IMR-90 (cell line): Measurements from ENCODE around the gene PF4V1.

Experiments
- BHLHE40 ChIP-seq: fragments of 150-350 bp; IDR thresholded peaks from 2 replicates; pipeline ENCODE4 v1.6.1; 2016; ENCODE audit warnings: mild to moderate bottlenecking, low read depth, low read length
- CEBPB ChIP-seq: IDR thresholded peaks from 2 replicates; pipeline ENCODE4 v1.6.1; 2012; ENCODE audit warnings: low read depth, low read length, improper control_type of control experiment
- CHD1 ChIP-seq: IDR thresholded peaks from 2 replicates; pipeline ENCODE4 v1.6.1; 2012; ENCODE audit warnings: low read depth, low read length, improper control_type of control experiment
- CTCF ChIP-seq: conservative IDR thresholded peaks from 2 replicates; pipeline ENCODE4 v1.5.1; 2012; ENCODE audit warnings: mild to moderate bottlenecking, low read depth, low read length, improper control_type of control experiment
- ELK1 ChIP-seq: fragments of 150-350 bp; IDR thresholded peaks from 2 replicates; pipeline ENCODE4 v1.6.1; 2016; ENCODE audit warnings: low read depth, mild to moderate bottlenecking, low read length, moderate library complexity, borderline replicate concordance
- FOS ChIP-seq: fragments of 150-350 bp; IDR thresholded peaks from 2 replicates; pipeline ENCODE4 v1.6.1; 2016; ENCODE audit warnings: low read depth, low read length
- MAFK ChIP-seq: IDR thresholded peaks from 2 replicates; pipeline ENCODE4 v1.6.1; 2012; ENCODE audit warnings: low read depth, low read length, improper control_type of control experiment
- MAZ ChIP-seq: IDR thresholded peaks from 2 replicates; pipeline ENCODE4 v1.6.1; 2012; ENCODE audit warnings: low read depth, mild to moderate bottlenecking, low read length, improper control_type of control experiment, moderate library complexity, borderline replicate concordance
- POLR2A ChIP-seq: IDR thresholded peaks from 2 replicates; pipeline ENCODE4 v1.6.1; 2012; ENCODE audit warnings: mild to moderate bottlenecking, low read depth, low read length
- RAD21 ChIP-seq: IDR thresholded peaks from 2 replicates; pipeline ENCODE4 v1.6.1; 2012; ENCODE audit warnings: low read length, improper control_type of control experiment
- RFX5 ChIP-seq: IDR thresholded peaks from 2 replicates; pipeline ENCODE4 v1.8.0; 2012; ENCODE audit warnings: low read depth, mild to moderate bottlenecking, low read length, moderate library complexity
- USF2 ChIP-seq: fragments of 150-350 bp; IDR thresholded peaks from 2 replicates; pipeline ENCODE4 v1.6.1; 2017; ENCODE audit warnings: mild to moderate bottlenecking, antibody characterized with exemption, low read length, low read depth

- TF ChIP-seq POLR2A (no peak), CTCF (no peak), MAFK (peak; percentile 17; the same call in 1 of the 2 replicates), BHLHE40 (no peak), USF2 (no peak), CEBPB (no peak), FOS (no peak), ELK1 (no peak), RAD21 (no peak), CHD1 (no peak), MAZ (no peak), RFX5 (no peak)
Observed at GRCh38 chr4:73860917-73861316, 7.8 kb downstream of the PF4V1 start.
